GM18517 (cell line): Measurements from ENCODE around the gene WDR48.

ENCODE experiments used
- ATAC-seq: cut with Tn5 transposase; IDR thresholded peaks from one replicate; pipeline ENCODE4 v1.9.1; 2021; ENCODE audit warnings: mild to moderate bottlenecking, moderate library complexity; ENCODE audit not compliant: unreplicated experiment

Gene WDR48

GRCh38 chr3:39137435-39137936 lies 85.7 kb downstream of the WDR48 start:
- ATAC-seq = no peak

GRCh38 chr3:39137991-39138803 lies 86.4 kb downstream of the WDR48 start:
- ATAC-seq = no peak

- ATAC-seq = no peak
Observed at GRCh38 chr3:39138804-39139415, 87.1 kb downstream of the WDR48 start.

GRCh38 chr3:39139442-39139841 lies 87.6 kb downstream of the WDR48 start:
- no peak for ATAC-seq

- no peak for ATAC-seq
Observed at GRCh38 chr3:39140341-39140971, 88.6 kb downstream of the WDR48 start.

- no peak for ATAC-seq
Observed at GRCh38 chr3:39141171-39141995, 89.6 kb downstream of the WDR48 start.

GRCh38 chr3:39142067-39142466 lies 90.3 kb downstream of the WDR48 start:
- no peak for ATAC-seq

GRCh38 chr3:39143051-39143885 lies 91.5 kb downstream of the WDR48 start:
- ATAC-seq = no peak

GRCh38 chr3:39144095-39144747 lies 92.4 kb downstream of the WDR48 start:
- ATAC-seq = no peak

GRCh38 chr3:39144748-39145380 lies 93.0 kb downstream of the WDR48 start:
- ATAC-seq = no peak

GRCh38 chr3:39146083-39146501 lies 94.3 kb downstream of the WDR48 start:
- no peak for ATAC-seq
